Trophoblast cell (in vitro differentiated cells and primary cell): ENCODE data around the gene SPAM1.

Source experiments
- DNase-seq, 2 donors: peaks; one replicate each; pipeline ENCODE4 v3.0.0-alpha.2; 2016
- H2AFZ ChIP-seq: 2 replicates; pipeline ENCODE4 v1.6.1; 2013; ENCODE audit warnings: low read length, moderate library complexity, mild to moderate bottlenecking; ENCODE audit not compliant: insufficient read depth, poor library complexity
- H2AK5ac ChIP-seq: 2 replicates; pipeline ENCODE4 v1.6.1; 2013; ENCODE audit warnings: mild to moderate bottlenecking, low read length
- H2BK120ac ChIP-seq: 2 replicates; pipeline ENCODE4 v1.6.1; 2013; ENCODE audit warnings: low read length, mild to moderate bottlenecking, moderate library complexity; ENCODE audit not compliant: insufficient read depth, poor library complexity
- H2BK12ac ChIP-seq: 2 replicates; pipeline ENCODE4 v1.6.1; 2013; ENCODE audit warnings: mild to moderate bottlenecking, low read length, moderate library complexity
- H2BK5ac ChIP-seq: 2 replicates; pipeline ENCODE4 v1.6.1; 2013; ENCODE audit warnings: low read length, low read depth, moderate library complexity, mild to moderate bottlenecking; ENCODE audit not compliant: poor library complexity
- H3K14ac ChIP-seq: 2 replicates; pipeline ENCODE4 v1.6.1; 2013; ENCODE audit warnings: mild to moderate bottlenecking, low read length
- H3K18ac ChIP-seq: 2 replicates; pipeline ENCODE4 v1.6.1; 2013; ENCODE audit warnings: mild to moderate bottlenecking, low read length
- H3K23ac ChIP-seq: 2 replicates; pipeline ENCODE4 v1.6.1; 2013; ENCODE audit warnings: low read length
- H3K27ac ChIP-seq: 2 replicates; pipeline ENCODE4 v1.5.1; 2013; ENCODE audit warnings: low read depth, mild to moderate bottlenecking, inconsistent platforms, low read length, moderate library complexity
- H3K27me3 ChIP-seq: 2 replicates; pipeline ENCODE4 v1.6.1; 2013; ENCODE audit warnings: inconsistent platforms, mild to moderate bottlenecking, low read length, moderate library complexity; ENCODE audit not compliant: insufficient read depth
- H3K36me3 ChIP-seq, 2 experiments: 1 replicate in 1 of 2; 2 replicates in 1 of 2; pipeline ENCODE4 v1.6.1; 2013; ENCODE audit warnings: low read length in 2 of 2, mild to moderate bottlenecking in 2 of 2, moderate library complexity in 1 of 2; ENCODE audit not compliant: insufficient read depth in 2 of 2, control insufficient read depth in 1 of 2
- H3K4ac ChIP-seq: 2 replicates; pipeline ENCODE4 v1.6.1; 2013; ENCODE audit warnings: low read depth, mild to moderate bottlenecking, low read length, moderate library complexity
- H3K4me1 ChIP-seq, 2 experiments: 1 replicate in 1 of 2; 2 replicates in 1 of 2; pipeline ENCODE4 v1.6.1; 2013; ENCODE audit warnings: low read length in 2 of 2, mild to moderate bottlenecking in 2 of 2, moderate library complexity in 1 of 2; ENCODE audit not compliant: insufficient read depth in 2 of 2, control insufficient read depth in 1 of 2
- H3K4me2 ChIP-seq: 2 replicates; pipeline ENCODE4 v1.6.1; 2013; ENCODE audit warnings: inconsistent platforms, mild to moderate bottlenecking, low read length, moderate library complexity
- H3K4me3 ChIP-seq: 2 replicates; pipeline ENCODE4 v1.5.1; 2013; ENCODE audit warnings: mild to moderate bottlenecking, low read depth, low read length, inconsistent platforms
- H3K79me1 ChIP-seq: one replicate; pipeline ENCODE4 v1.6.1; 2013; ENCODE audit warnings: low read length
- H3K79me2 ChIP-seq: 2 replicates; pipeline ENCODE4 v1.6.1; 2013; ENCODE audit warnings: low read length, mild to moderate bottlenecking; ENCODE audit not compliant: control insufficient read depth, insufficient read depth, poor library complexity
- H3K9ac ChIP-seq: 2 replicates; pipeline ENCODE4 v1.6.1; 2013; ENCODE audit warnings: mild to moderate bottlenecking, low read length
- H3K9me3 ChIP-seq: 2 replicates; pipeline ENCODE4 v1.6.1; 2013; ENCODE audit warnings: low read depth, mild to moderate bottlenecking, control low read depth, inconsistent platforms, low read length; ENCODE audit not compliant: insufficient read depth
- H4K12ac ChIP-seq: 2 replicates; pipeline ENCODE4 v1.6.1; 2013; ENCODE audit warnings: low read depth, mild to moderate bottlenecking, low read length, moderate library complexity
- H4K8ac ChIP-seq: 2 replicates; pipeline ENCODE4 v1.6.1; 2013; ENCODE audit warnings: low read depth, mild to moderate bottlenecking, low read length, moderate library complexity
- H4K91ac ChIP-seq: one replicate; pipeline ENCODE4 v1.6.1; 2013; ENCODE audit warnings: low read depth, mild to moderate bottlenecking, low read length, moderate library complexity
- WGBS: extraction: QIAGEN DNeasy Blood & Tissue Kit; methylation state at CpG from one replicate; pipeline ENCODE4 v1.1.7; 2013; ENCODE audit warnings: missing lambda C conversion rate; ENCODE audit not compliant: insufficient read length, insufficient coverage; ENCODE audit errors: extremely low coverage; 5-methylcytosine and 5-hydroxymethylcytosine counted together

Gene SPAM1

GRCh38 chr7:123993996-123994395, 69.0 kb downstream of the SPAM1 start:
- no peaks in the 10 kb centered on the region for H3K4me1 ChIP-seq
- H2BK120ac ChIP-seq: no peak overlapping the region
- DNase-seq: no peak
- H3K23ac ChIP-seq: no peak overlapping the region
- H2BK12ac ChIP-seq: no peak overlapping the region
- no peak overlapping the region for H3K27ac ChIP-seq
- no peaks in the 10 kb centered on the region for H3K79me2 ChIP-seq
- H3K79me1 ChIP-seq: no peaks in the 10 kb centered on the region
- peaks cover 2% of the 10 kb centered on the region for H3K9me3 ChIP-seq
- no CpG with 5 or more reads among the region's 2 CpGs for WGBS
- no peaks in the 10 kb centered on the region for H3K36me3 ChIP-seq
- H3K9ac ChIP-seq: no peak overlapping the region
- no peak overlapping the region for H2AK5ac ChIP-seq
- no peaks in the 10 kb centered on the region for H3K27me3 ChIP-seq
- H4K91ac ChIP-seq: no peak overlapping the region
- no peak overlapping the region for H2BK5ac ChIP-seq
- H3K4me3 ChIP-seq: no peak overlapping the region
- no peak overlapping the region for H3K18ac ChIP-seq
- no peak overlapping the region for H3K4me2 ChIP-seq
- no peak overlapping the region for H4K12ac ChIP-seq
- H3K4ac ChIP-seq: no peak overlapping the region
- no peak overlapping the region for H2AFZ ChIP-seq
- no peak overlapping the region for H3K14ac ChIP-seq
- no peak overlapping the region for H4K8ac ChIP-seq

- H3K4me3 ChIP-seq: no peak overlapping the region
- H3K14ac ChIP-seq: no peak overlapping the region
- H2BK5ac ChIP-seq: no peak overlapping the region
- H3K79me1 ChIP-seq: no peaks in the 10 kb centered on the region
- no peak overlapping the region for H4K91ac ChIP-seq
- no peak overlapping the region for H4K12ac ChIP-seq
- H4K8ac ChIP-seq: no peak overlapping the region
- DNase-seq: no peak
- H2BK120ac ChIP-seq: no peak overlapping the region
- H3K27ac ChIP-seq: no peak overlapping the region
- no peak overlapping the region for H3K4ac ChIP-seq
- H3K79me2 ChIP-seq: no peaks in the 10 kb centered on the region
- H3K18ac ChIP-seq: no peak overlapping the region
- no peak overlapping the region for H2BK12ac ChIP-seq
- no peaks in the 10 kb centered on the region for H3K4me1 ChIP-seq
- H3K36me3 ChIP-seq: no peaks in the 10 kb centered on the region
- no peaks in the 10 kb centered on the region for H3K27me3 ChIP-seq
- H3K9ac ChIP-seq: no peak overlapping the region
- peaks cover 2% of the 10 kb centered on the region for H3K9me3 ChIP-seq
- no peak overlapping the region for H3K4me2 ChIP-seq
- no peak overlapping the region for H2AK5ac ChIP-seq
- H2AFZ ChIP-seq: no peak overlapping the region
- H3K23ac ChIP-seq: no peak overlapping the region
These were observed 69.4 kb downstream of the SPAM1 start for GRCh38 chr7:123994449-123994848.

GRCh38 chr7:123995617-123996326, 70.7 kb downstream of the SPAM1 start:
- Histone ChIP-seq H3K14ac (no peak overlapping the region), H2BK5ac (no peak overlapping the region), H3K9ac (no peak overlapping the region), H3K36me3 (no peaks in the 10 kb centered on the region), H2AFZ (no peak overlapping the region), H3K79me2 (no peaks in the 10 kb centered on the region), H3K9me3 (peaks cover 2% of the 10 kb centered on the region), H3K4ac (no peak overlapping the region), H3K27ac (no peak overlapping the region), H4K8ac (no peak overlapping the region), H3K4me2 (no peak overlapping the region), H2BK120ac (no peak overlapping the region), H3K27me3 (no peaks in the 10 kb centered on the region), H3K23ac (no peak overlapping the region), H3K4me1 (no peaks in the 10 kb centered on the region), H3K4me3 (no peak overlapping the region), H2AK5ac (no peak overlapping the region), H3K79me1 (no peaks in the 10 kb centered on the region), H4K91ac (no peak overlapping the region), H2BK12ac (no peak overlapping the region), H4K12ac (no peak overlapping the region), H3K18ac (no peak overlapping the region)
- DNase-seq: no peak
- no CpG with 5 or more reads among the region's 10 CpGs for WGBS

GRCh38 chr7:123996327-123996625, 71.2 kb downstream of the SPAM1 start:
- Histone ChIP-seq H3K4me1 (no peaks in the 10 kb centered on the region), H3K23ac (no peak overlapping the region), H3K18ac (no peak overlapping the region)

More at GRCh38 chr7:123996327-123996625, 71.2 kb downstream of the SPAM1 start:
- no peak overlapping the region for H2BK5ac ChIP-seq
- no peaks in the 10 kb centered on the region for H3K79me1 ChIP-seq
- no peak overlapping the region for H3K4me3 ChIP-seq
- whole genome bisulfite sequencing: no CpG with 5 or more reads among the region's 6 CpGs
- no peak overlapping the region for H3K4me2 ChIP-seq
- DNase-seq: no peak
- no peaks in the 10 kb centered on the region for H3K27me3 ChIP-seq
- no peak overlapping the region for H3K9ac ChIP-seq
- H3K14ac ChIP-seq: no peak overlapping the region
- H2AFZ ChIP-seq: no peak overlapping the region
- H2BK120ac ChIP-seq: no peak overlapping the region
- H3K9me3 ChIP-seq: peaks cover 3% of the 10 kb centered on the region
- H2BK12ac ChIP-seq: no peak overlapping the region
- no peak overlapping the region for H4K8ac ChIP-seq
- H4K91ac ChIP-seq: no peak overlapping the region
- no peak overlapping the region for H2AK5ac ChIP-seq
- H3K79me2 ChIP-seq: no peaks in the 10 kb centered on the region
- H3K27ac ChIP-seq: no peak overlapping the region
- H4K12ac ChIP-seq: no peak overlapping the region
- H3K36me3 ChIP-seq: no peaks in the 10 kb centered on the region
- no peak overlapping the region for H3K4ac ChIP-seq
